Neural crest cell (in vitro differentiated cells): Measurements from ENCODE around the gene SLC38A10. TPM values are rescaled to one million over a fixed set of nuclear protein-coding genes. Genes with fewer than 3 reads are reported as not detected.

ENCODE experiments used
- DNase-seq: peaks from one replicate; pipeline ENCODE4 v3.0.0; 2021; ENCODE audit warnings: low read depth, mixed read lengths, low spot score
- H3K27ac Mint-ChIP-seq: one replicate; pipeline ENCODE4 v1.8.0; 2021; ENCODE audit warnings: mild to moderate bottlenecking, mixed read lengths; ENCODE audit not compliant: unreplicated experiment
- H3K27me3 Mint-ChIP-seq: 2 replicates; pipeline ENCODE4 v1.8.0; 2021; ENCODE audit warnings: low read depth, mild to moderate bottlenecking, mixed read lengths
- H3K36me3 Mint-ChIP-seq: 2 replicates; pipeline ENCODE4 v1.8.0; 2021; ENCODE audit warnings: low read depth, mild to moderate bottlenecking, mixed read lengths
- H3K4me1 Mint-ChIP-seq: 2 replicates; pipeline ENCODE4 v1.8.0; 2021; ENCODE audit warnings: mixed read lengths
- H3K4me3 Mint-ChIP-seq: one replicate; pipeline ENCODE4 v1.8.0; 2021; ENCODE audit warnings: mild to moderate bottlenecking, mixed read lengths
- H3K9me3 Mint-ChIP-seq: 2 replicates; pipeline ENCODE4 v1.8.0; 2021; ENCODE audit warnings: mixed read lengths
- CTCF ChIP-seq: fragments of 200-600 bp; sonication (generic); conservative IDR thresholded peaks from 2 replicates; pipeline ENCODE4 v1.5.0; 2021; ENCODE audit warnings: antibody characterized with exemption, mild to moderate bottlenecking
- total RNA-seq: library from RNA; stranded (reverse); gene quantifications from 2 replicates; pipeline ENCODE4 v1.2.1, GENCODE V29; 2021

Gene SLC38A10
- total RNA-seq, 1 donor from 2014 or later, result 63.3 TPM

- no peak for TF ChIP-seq CTCF
- H3K4me1 Mint-ChIP-seq, result peaks cover 8% of the 10 kb centered on the region
- no peak for DNase-seq
- H3K36me3 Mint-ChIP-seq, result peaks cover 9% of the 10 kb centered on the region
- H3K4me3 Mint-ChIP-seq, result no peak overlapping the region
- no peaks in the 10 kb centered on the region for H3K27me3 Mint-ChIP-seq
- no peak overlapping the region for H3K27ac Mint-ChIP-seq
- H3K9me3 Mint-ChIP-seq, result no peaks in the 10 kb centered on the region
These were observed 61.8 kb downstream of the SLC38A10 start for GRCh38 chr17:81233316-81233715.

GRCh38 chr17:81232616-81233241, 62.4 kb downstream of the SLC38A10 start:
- Mint-ChIP-seq H3K27me3 (no peaks in the 10 kb centered on the region), H3K4me1 (peaks cover 4% of the 10 kb centered on the region), H3K36me3 (peaks cover 10% of the 10 kb centered on the region), H3K27ac (peak overlapping the region; percentile 67), H3K4me3 (no peak overlapping the region), H3K9me3 (no peaks in the 10 kb centered on the region)
- no peak for DNase-seq
- TF ChIP-seq CTCF, result no peak

GRCh38 chr17:81231766-81232581, 63.1 kb downstream of the SLC38A10 start:
- no peak overlapping the region for H3K27ac Mint-ChIP-seq
- no peaks in the 10 kb centered on the region for H3K9me3 Mint-ChIP-seq
- H3K36me3 Mint-ChIP-seq, result peaks cover 12% of the 10 kb centered on the region
- no peaks in the 10 kb centered on the region for H3K27me3 Mint-ChIP-seq
- no peak for TF ChIP-seq CTCF
- DNase-seq, result no peak
- no peaks in the 10 kb centered on the region for H3K4me1 Mint-ChIP-seq
- no peak overlapping the region for H3K4me3 Mint-ChIP-seq

- no peak for TF ChIP-seq CTCF
These were observed 63.9 kb downstream of the SLC38A10 start for GRCh38 chr17:81231121-81231645.

GRCh38 chr17:81230043-81230820, 64.9 kb downstream of the SLC38A10 start:
- Mint-ChIP-seq H3K9me3 (no peaks in the 10 kb centered on the region), H3K27ac (no peak overlapping the region), H3K4me1 (no peaks in the 10 kb centered on the region), H3K27me3 (no peaks in the 10 kb centered on the region), H3K4me3 (no peak overlapping the region), H3K36me3 (peaks cover 12% of the 10 kb centered on the region)
- no peak for DNase-seq
- peak; percentile 44 for TF ChIP-seq CTCF

More at GRCh38 chr17:81231121-81231645, 63.9 kb downstream of the SLC38A10 start:
- peaks cover 12% of the 10 kb centered on the region for H3K36me3 Mint-ChIP-seq
- no peak overlapping the region for H3K27ac Mint-ChIP-seq
- H3K27me3 Mint-ChIP-seq, result no peaks in the 10 kb centered on the region
- H3K4me1 Mint-ChIP-seq, result no peaks in the 10 kb centered on the region
- H3K4me3 Mint-ChIP-seq, result peak overlapping the region; percentile 19
- no peak for DNase-seq
- H3K9me3 Mint-ChIP-seq, result no peaks in the 10 kb centered on the region
